GM12874 (cell line): ENCODE results near the gene FGR.

ENCODE experiments used
- CTCF ChIP-seq: IDR thresholded peaks from 2 replicates; pipeline ENCODE4 v1.5.1; 2011; ENCODE audit warnings: low read depth, mild to moderate bottlenecking, control low read depth, low read length, moderate library complexity; ENCODE audit not compliant: insufficient read depth

FGR gene

GRCh38 chr1:27568300-27569087, 66.5 kb downstream of the FGR start:
- TF ChIP-seq CTCF, result peak; percentile 84

- no peak for TF ChIP-seq CTCF
Measured at GRCh38 chr1:27567971-27568299, 67.0 kb downstream of the FGR start.

- TF ChIP-seq CTCF, result no peak
Measured at GRCh38 chr1:27567146-27567526, 67.8 kb downstream of the FGR start.

GRCh38 chr1:27566462-27567145, 68.4 kb downstream of the FGR start:
- no peak for TF ChIP-seq CTCF

GRCh38 chr1:27564710-27565649, 70.0 kb downstream of the FGR start:
- no peak for TF ChIP-seq CTCF

GRCh38 chr1:27563591-27564471, 71.2 kb downstream of the FGR start:
- no peak for TF ChIP-seq CTCF
